Spleen (tissue), 7 donors: Measurements from ENCODE around the gene IKBKE.

Source experiments
- POLR2A ChIP-seq, 3 donors: fragments of 450-650 bp; IDR thresholded peaks; one replicate each; pipeline ENCODE4 v1.5.1; 2017; ENCODE audit warnings: antibody characterized with exemption in 3 of 3, mild to moderate bottlenecking in 1 of 3
- POLR2AphosphoS5 ChIP-seq, 3 donors: sonication (generic); formaldehyde crosslinking; IDR thresholded peaks; one replicate each; pipeline ENCODE4 v1.5.1; 2017; ENCODE audit warnings: antibody characterized with exemption in 3 of 3
- TF ChIP-seq, protein P1 (sequence below), 11 experiments: fragments of 200-600 bp in 7 of 11; fragments of 450-650 bp in 4 of 11; sonication (generic) in 4 of 11; IDR thresholded peaks in 8 of 11; conservative IDR thresholded peaks in 3 of 11; 1 replicate in 7 of 11; 2 replicates in 4 of 11; pipeline versions ENCODE4 v1.4.0 to v1.8.0; 2016 to 2021; ENCODE audit warnings: antibody characterized with exemption in 11 of 11, inconsistent platforms in 4 of 11, mild to moderate bottlenecking in 1 of 11
- donor health status: DM: no; HTN: no; CAD: no; lungs with moderate emphysema.
- donor health status: DM: no; HTN: no; CAD: no.
- donor health status: DM: no; HTN: no; CAD: no.

DNA sequence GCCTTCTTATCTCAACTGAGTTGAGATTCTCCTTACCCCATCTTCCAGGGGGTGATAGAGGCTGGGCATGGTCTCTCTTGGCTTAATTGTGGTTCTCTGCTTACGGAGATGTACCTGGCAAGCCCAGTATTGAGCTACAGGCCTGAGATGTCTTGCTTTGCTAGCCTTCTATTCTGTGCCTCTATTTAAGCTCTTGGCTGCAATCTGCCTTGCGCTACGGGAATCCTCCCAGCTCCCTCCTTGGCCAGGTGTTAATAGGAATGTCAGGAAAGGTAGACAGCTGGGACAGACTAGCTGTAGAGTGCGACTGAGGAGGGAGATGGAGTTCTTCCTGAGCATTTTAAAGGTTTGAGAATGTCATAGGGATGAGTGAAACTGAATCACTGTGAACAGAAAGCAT is 10.6 kb upstream of the IKBKE start:
- TF ChIP-seq POLR2A (IDR thresholded peaks at IDR 0.05) (no peak), POLR2AphosphoS5 (IDR thresholded peaks at IDR 0.05) (no peak)
- TF ChIP-seq, protein P1, sequence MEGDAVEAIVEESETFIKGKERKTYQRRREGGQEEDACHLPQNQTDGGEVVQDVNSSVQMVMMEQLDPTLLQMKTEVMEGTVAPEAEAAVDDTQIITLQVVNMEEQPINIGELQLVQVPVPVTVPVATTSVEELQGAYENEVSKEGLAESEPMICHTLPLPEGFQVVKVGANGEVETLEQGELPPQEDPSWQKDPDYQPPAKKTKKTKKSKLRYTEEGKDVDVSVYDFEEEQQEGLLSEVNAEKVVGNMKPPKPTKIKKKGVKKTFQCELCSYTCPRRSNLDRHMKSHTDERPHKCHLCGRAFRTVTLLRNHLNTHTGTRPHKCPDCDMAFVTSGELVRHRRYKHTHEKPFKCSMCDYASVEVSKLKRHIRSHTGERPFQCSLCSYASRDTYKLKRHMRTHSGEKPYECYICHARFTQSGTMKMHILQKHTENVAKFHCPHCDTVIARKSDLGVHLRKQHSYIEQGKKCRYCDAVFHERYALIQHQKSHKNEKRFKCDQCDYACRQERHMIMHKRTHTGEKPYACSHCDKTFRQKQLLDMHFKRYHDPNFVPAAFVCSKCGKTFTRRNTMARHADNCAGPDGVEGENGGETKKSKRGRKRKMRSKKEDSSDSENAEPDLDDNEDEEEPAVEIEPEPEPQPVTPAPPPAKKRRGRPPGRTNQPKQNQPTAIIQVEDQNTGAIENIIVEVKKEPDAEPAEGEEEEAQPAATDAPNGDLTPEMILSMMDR (IDR thresholded peaks at IDR 0.05 in 8 of 11, conservative IDR thresholded peaks at IDR 0.05 in 3 of 11): no peak
